HG02759 (cell line): ENCODE data around the gene WDR73.
A peak's percentile ranks its signal among the peaks of the same experiment; 100 is the strongest.
"Not testable (repeated sequence)": the region's sequence is repeated elsewhere in the genome, so short reads cannot be mapped to it uniquely, and the experiment has no call there.

Source experiments
- ATAC-seq: cut with Tn5 transposase; IDR thresholded peaks from one replicate; pipeline ENCODE4 v1.9.1; 2021; ENCODE audit warnings: mild to moderate bottlenecking, moderate library complexity; ENCODE audit not compliant: unreplicated experiment

WDR73 gene

GRCh38 chr15:84658080-84658787, 4.2 kb upstream of the WDR73 start, which contains the start of gene NMB:
TSS of gene NMB (minus strand) at chr15:84658199. CDS start at chr15:84658152, 47 bp downstream.
- ATAC-seq = peak; percentile 68

GRCh38 chr15:84657748-84658079, 3.6 kb upstream of the WDR73 start:
- no peak for ATAC-seq

GRCh38 chr15:84656972-84657371, 2.9 kb upstream of the WDR73 start:
- no peak for ATAC-seq

GRCh38 chr15:84654689-84655453, 788 bp upstream of the WDR73 start:
- no peak for ATAC-seq

- no peak for ATAC-seq
Observed at GRCh38 chr15:84653584-84653909, 536 bp downstream of the WDR73 start.

- no peak for ATAC-seq
Observed at GRCh38 chr15:84649706-84650105, 4.4 kb downstream of the WDR73 start.

- ATAC-seq = no peak
Observed at GRCh38 chr15:84648539-84648938, 5.5 kb downstream of the WDR73 start.

- ATAC-seq = no peak
Observed at GRCh38 chr15:84647726-84648125, 6.4 kb downstream of the WDR73 start.

- no peak for ATAC-seq
Observed at GRCh38 chr15:84645997-84646396, 8.1 kb downstream of the WDR73 start.

- ATAC-seq = no peak
Observed at GRCh38 chr15:84645496-84645895, 8.6 kb downstream of the WDR73 start.

GRCh38 chr15:84643838-84644237, 10.2 kb downstream of the WDR73 start:
- ATAC-seq = no peak

GRCh38 chr15:84642640-84643039, 11.4 kb downstream of the WDR73 start:
- ATAC-seq = not testable (repeated sequence)

- ATAC-seq = not testable (repeated sequence)
Observed at GRCh38 chr15:84641871-84642270, 12.2 kb downstream of the WDR73 start.

GRCh38 chr15:84638103-84638502, 16.0 kb downstream of the WDR73 start:
- no peak for ATAC-seq

- no peak for ATAC-seq
Observed at GRCh38 chr15:84634228-84634837, 19.8 kb downstream of the WDR73 start.

GRCh38 chr15:84633311-84634227, 20.5 kb downstream of the WDR73 start:
- ATAC-seq = peak; percentile 47

- ATAC-seq = no peak
Observed at GRCh38 chr15:84631706-84632272, 22.3 kb downstream of the WDR73 start.

GRCh38 chr15:84629033-84629432, 25.1 kb downstream of the WDR73 start:
- no peak for ATAC-seq

- ATAC-seq = no peak
Observed at GRCh38 chr15:84625123-84625522, 29.0 kb downstream of the WDR73 start.

- ATAC-seq = no peak
Observed at GRCh38 chr15:84624359-84624758, 29.7 kb downstream of the WDR73 start.
